GM19372 (cell line): Measurements from ENCODE around the gene CD164L2.

Experiments
- ATAC-seq: cut with Tn5 transposase; IDR thresholded peaks from one replicate; pipeline ENCODE4 v1.9.1; 2021; ENCODE audit warnings: mild to moderate bottlenecking, low read depth, moderate library complexity; ENCODE audit not compliant: unreplicated experiment

Gene CD164L2

DNA sequence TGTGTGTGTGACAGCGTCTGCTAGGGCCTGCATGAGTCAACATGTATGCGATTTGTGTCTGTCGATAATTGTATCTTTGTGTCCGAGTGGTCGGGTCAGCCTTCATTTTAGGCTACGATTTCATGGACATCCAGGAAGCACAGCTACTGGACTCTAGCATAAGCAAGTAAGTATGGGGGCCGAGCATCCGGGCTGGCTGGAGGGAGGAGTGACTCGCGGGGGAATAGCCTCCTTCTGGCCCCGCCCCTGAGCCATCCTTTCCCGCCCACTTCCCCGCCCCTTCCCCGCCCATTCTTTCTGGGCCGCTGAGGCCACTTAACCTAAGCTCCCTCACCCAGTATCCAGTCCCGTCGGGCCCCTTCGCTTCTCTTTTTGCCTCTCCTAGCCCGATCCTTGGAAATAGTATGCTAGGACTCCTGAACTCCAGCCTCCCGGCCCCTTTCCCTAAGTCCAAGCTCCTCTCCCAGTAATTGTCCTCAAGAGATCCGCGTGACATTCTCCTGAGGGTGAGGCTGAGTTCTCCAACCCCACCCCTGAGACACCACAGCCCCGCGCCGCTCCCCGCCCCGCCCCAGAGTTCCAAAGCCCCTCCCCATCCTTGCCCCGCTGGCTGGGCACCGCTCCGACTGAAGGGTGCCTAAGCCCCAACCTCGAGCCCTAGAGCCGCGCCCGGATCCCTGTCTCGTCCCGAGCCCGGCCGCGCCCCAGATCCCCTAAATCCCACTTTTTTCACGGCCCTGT lies 17.6 kb downstream of the CD164L2 start:
- ATAC-seq = peak; percentile 44

DNA sequence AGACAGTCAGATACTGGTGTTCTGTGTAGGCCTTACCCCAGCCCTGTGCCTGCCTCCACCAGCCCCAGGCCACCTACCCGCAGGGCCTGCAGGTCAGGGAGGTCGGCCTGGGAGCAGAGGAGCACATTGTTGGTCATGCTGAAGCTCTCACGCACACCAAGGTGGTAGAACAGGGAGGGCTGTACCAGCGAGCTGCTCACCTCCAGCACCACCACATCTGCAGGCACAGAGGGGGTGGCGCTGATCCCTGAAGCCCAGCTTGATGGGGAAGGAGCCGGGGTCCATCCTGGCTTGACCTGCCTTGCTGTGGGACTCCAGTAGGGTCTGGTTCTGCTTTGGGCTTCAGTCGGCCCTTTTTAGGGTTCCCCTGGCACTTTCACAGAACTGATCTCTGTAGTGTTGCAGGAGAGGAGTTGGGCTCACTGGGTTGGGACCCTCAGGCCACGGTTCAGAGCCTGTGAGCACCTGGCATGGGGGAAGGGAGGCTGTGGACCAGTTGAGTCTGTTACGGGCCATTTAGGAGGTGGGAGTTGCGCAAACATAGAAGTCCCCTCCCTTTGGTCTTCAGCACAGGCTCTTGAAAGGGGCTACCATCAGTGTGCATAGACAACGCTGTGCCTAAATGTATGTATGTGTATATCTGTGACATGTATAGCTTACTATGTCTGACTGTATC lies 18.3 kb downstream of the CD164L2 start:
- no peak for ATAC-seq

GRCh38 chr1:27363766-27364695 lies 19.1 kb downstream of the CD164L2 start:
- ATAC-seq = no peak

GRCh38 chr1:27361553-27361952 lies 21.6 kb downstream of the CD164L2 start:
- ATAC-seq = no peak

DNA sequence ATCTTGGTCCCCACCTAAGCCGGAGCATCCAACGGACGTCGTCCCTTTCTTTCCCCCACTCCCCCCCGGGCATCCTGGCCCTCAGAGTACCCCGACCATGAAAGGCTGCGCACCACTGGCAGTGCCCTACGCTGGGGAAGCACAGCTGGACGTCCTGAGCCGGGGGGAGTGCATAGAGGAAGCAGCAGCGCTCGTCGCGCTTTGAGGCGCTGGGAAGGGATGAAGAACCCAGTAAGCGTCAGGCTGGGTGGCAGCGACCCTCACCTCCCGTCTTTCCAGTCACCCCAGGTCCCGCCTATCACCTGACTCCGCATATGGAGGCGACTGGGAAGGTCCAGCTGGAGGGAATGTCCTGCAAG lies 22.1 kb downstream of the CD164L2 start:
- ATAC-seq = no peak

GRCh38 chr1:27360159-27361043 lies 22.7 kb downstream of the CD164L2 start:
- no peak for ATAC-seq

DNA sequence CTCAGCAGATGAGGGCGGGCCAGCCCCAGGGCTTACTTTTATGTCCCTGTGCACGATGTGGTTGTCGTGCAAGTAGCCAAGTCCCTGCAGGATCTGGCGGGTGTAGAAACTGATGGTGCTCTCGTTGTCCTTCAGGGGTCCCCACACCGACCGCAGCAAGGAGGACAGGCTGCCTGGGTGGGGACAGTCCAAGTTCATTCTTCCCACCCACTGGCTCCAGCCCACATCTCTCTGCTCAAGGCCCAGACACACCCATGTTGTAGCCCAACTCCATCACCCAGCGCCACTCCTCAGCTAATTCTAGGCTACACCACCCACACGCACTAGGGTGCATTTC lies 23.3 kb downstream of the CD164L2 start:
- ATAC-seq = no peak

- ATAC-seq = no peak
These were observed 24.2 kb downstream of the CD164L2 start for GRCh38 chr1:27358928-27359313.

DNA sequence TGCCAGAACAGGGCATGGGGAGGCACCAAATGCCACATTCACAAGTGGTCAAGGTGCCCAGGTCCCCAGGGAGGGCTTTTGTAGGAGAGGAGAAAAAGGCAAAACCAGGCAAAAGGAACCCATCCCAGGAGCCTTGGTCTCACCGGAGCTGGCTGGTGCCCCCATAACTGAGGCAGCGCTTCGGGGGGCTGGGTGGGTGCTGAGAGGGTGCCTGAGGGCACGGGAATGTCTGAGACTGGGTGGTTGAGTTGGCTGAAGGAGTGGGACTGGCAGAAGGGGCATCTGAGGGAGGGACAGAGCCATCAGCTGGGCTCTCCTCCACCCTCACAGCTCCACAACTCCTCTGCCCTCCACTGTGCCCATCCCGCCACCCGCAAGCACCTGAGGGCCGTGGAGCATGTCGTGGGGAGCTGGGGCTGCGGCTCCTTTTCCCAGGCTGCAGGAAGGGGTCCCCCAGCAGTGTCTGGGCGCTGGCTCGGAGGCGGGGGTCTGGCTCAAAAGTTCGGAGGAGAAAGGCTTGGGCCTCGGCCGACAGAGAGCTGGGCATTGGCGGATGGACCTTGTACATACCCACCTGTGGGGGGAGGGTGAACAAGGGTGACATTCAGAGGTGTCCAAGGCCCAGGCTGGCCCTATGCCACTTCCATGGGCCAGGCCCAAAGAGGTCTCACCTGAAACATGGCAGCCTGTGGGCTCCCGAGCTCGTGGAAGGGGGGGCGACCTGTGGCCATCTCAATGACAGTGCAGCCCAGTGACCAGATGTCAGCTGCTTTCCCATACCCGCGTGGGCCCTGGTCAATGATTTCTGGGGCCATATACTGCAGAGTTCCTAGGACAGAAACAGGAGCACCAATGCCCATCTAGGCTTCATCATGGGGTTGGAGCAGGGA lies 24.9 kb downstream of the CD164L2 start:
- ATAC-seq = no peak

- ATAC-seq = no peak
These were observed 25.7 kb downstream of the CD164L2 start for GRCh38 chr1:27357281-27358037.

DNA sequence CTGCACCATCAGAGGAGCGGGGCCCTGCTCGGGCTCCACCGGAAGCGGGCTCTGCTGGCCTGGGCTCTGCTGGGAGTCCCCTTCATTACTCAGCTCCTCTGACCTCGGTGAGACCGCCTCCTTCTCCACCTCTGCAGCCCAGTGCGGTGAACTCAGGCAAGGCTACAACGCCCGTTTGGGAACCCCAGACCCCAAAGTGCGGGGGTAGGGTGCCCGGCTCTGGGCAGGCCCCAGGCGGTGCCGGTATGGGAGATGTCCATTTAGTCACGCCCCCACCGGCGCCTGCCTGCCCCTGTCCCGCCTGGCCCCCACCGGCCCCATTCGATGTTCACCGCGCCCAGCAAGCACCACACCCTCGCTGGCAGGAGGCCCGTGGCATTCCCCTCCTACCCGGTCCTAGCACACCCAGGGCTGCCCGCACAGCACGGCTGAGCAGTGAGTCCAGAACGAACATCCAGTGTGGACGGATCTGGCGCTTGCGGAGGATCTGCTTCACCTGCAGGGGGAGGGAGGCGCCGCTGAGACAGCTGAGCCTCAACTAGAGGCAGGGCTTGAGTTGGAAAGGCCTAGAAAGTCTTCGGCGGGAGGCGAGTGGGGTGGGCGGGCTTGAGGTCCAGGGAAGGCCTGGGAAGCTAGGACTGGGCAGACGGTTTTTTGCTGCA lies 26.4 kb downstream of the CD164L2 start:
- no peak for ATAC-seq

- no peak for ATAC-seq
These were observed 26.9 kb downstream of the CD164L2 start for GRCh38 chr1:27356277-27356618.

GRCh38 chr1:27355683-27356082 lies 27.4 kb downstream of the CD164L2 start:
- no peak for ATAC-seq

GRCh38 chr1:27353629-27354028 lies 29.5 kb downstream of the CD164L2 start:
- no peak for ATAC-seq

GRCh38 chr1:27353166-27353565 lies 30.0 kb downstream of the CD164L2 start:
- no peak for ATAC-seq

DNA sequence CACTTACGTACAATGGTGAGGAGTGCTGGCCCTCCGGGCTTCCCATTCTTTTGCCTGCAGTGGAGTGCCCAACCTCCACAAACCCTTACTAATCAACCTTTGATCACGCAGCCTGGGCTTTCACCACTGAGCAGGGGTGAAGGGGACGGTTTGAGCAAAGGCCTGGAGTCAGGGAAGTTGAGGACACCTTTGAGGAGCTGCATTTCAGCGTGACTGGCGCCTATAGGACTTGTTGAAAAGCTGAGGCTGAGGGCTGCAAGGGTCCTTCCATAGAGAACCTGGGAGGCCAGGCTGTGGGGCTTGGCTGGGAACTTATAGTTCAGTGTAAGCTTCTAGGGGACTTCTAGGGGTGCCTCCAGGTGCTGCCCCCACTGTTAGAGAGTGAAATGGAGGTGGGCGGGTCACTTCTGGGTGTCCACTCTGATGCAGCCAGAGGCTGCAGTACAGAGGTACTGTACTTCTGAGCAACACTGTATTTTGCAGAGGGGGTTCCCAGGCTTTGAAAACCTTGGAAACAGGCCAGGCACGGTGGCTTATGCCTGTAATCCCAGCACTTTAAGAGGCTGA lies 31.5 kb downstream of the CD164L2 start:
- no peak for ATAC-seq

- no peak for ATAC-seq
These were observed 32.2 kb downstream of the CD164L2 start for GRCh38 chr1:27350663-27351540.
